Measurements from ENCODE around the gene SPEG. TPM values are rescaled to one million over a fixed set of nuclear protein-coding genes. Genes with fewer than 3 reads are reported as not detected.

Gene SPEG
- total RNA-seq, 1 experiment from 2014 or later: 26.2 TPM

- Histone ChIP-seq H3K36me3 (peaks cover 31% of the 10 kb centered on the region), H3K9me3 (replicated peaks) (no peaks in the 10 kb centered on the region), H3K27ac (no peak overlapping the region), H3K4me1 (peaks cover 6% of the 10 kb centered on the region), H3K4me3 (no peak overlapping the region), H3K27me3 (no peaks in the 10 kb centered on the region)
- no peak for DNase-seq
Measured at GRCh38 chr2:219425238-219426067, 9.2 kb upstream of the SPEG start.

- H3K27me3 ChIP-seq: no peaks in the 10 kb centered on the region
- peaks cover 13% of the 10 kb centered on the region for H3K4me1 ChIP-seq
- H3K4me3 ChIP-seq: no peak overlapping the region
- H3K27ac ChIP-seq: no peak overlapping the region
- H3K9me3 ChIP-seq (replicated peaks): no peaks in the 10 kb centered on the region
- DNase-seq: no peak
- H3K36me3 ChIP-seq: peaks cover 25% of the 10 kb centered on the region
Measured at GRCh38 chr2:219426068-219426443, 8.6 kb upstream of the SPEG start.

GRCh38 chr2:219426534-219427136 lies 8.0 kb upstream of the SPEG start:
- Histone ChIP-seq H3K27ac (no peak overlapping the region), H3K4me1 (peaks cover 14% of the 10 kb centered on the region), H3K27me3 (no peaks in the 10 kb centered on the region), H3K9me3 (replicated peaks) (no peaks in the 10 kb centered on the region), H3K36me3 (peaks cover 23% of the 10 kb centered on the region), H3K4me3 (no peak overlapping the region)
- no peak for DNase-seq

- no peak overlapping the region for H3K27ac ChIP-seq
Measured at GRCh38 chr2:219428469-219428868, 6.2 kb upstream of the SPEG start.

GRCh38 chr2:219429958-219430606 lies 4.6 kb upstream of the SPEG start:
- H3K4me3 ChIP-seq: no peak overlapping the region
- peaks cover 23% of the 10 kb centered on the region for H3K4me1 ChIP-seq
- no peaks in the 10 kb centered on the region for H3K27me3 ChIP-seq
- no peak for DNase-seq
- H3K27ac ChIP-seq: no peak overlapping the region
- H3K9me3 ChIP-seq (replicated peaks): no peaks in the 10 kb centered on the region
- no peaks in the 10 kb centered on the region; the same call in 1 of the 2 replicates for H3K36me3 ChIP-seq

More at GRCh38 chr2:219428469-219428868, 6.2 kb upstream of the SPEG start:
- no peak for DNase-seq
- Histone ChIP-seq H3K4me1 (peaks cover 14% of the 10 kb centered on the region), H3K9me3 (replicated peaks) (no peaks in the 10 kb centered on the region), H3K36me3 (peaks cover 13% of the 10 kb centered on the region), H3K4me3 (no peak overlapping the region), H3K27me3 (no peaks in the 10 kb centered on the region)

GRCh38 chr2:219430633-219431615 lies 3.7 kb upstream of the SPEG start:
- Histone ChIP-seq H3K27me3 (no peaks in the 10 kb centered on the region), H3K4me3 (no peak overlapping the region), H3K27ac (no peak overlapping the region), H3K9me3 (replicated peaks) (no peaks in the 10 kb centered on the region), H3K36me3 (no peaks in the 10 kb centered on the region), H3K4me1 (peaks cover 23% of the 10 kb centered on the region)
- peak; percentile 61 to 80 for DNase-seq

GRCh38 chr2:219433666-219434467 lies 776 bp upstream of the SPEG start:
- DNase-seq: peak; percentile 82 to 91
- Histone ChIP-seq H3K27me3 (no peaks in the 10 kb centered on the region), H3K36me3 (no peaks in the 10 kb centered on the region), H3K4me3 (peak overlapping the region; percentile 48), H3K9me3 (replicated peaks) (no peaks in the 10 kb centered on the region), H3K27ac (peak overlapping the region; percentile 50), H3K4me1 (peaks cover 24% of the 10 kb centered on the region)

- peak overlapping the region; percentile 48 for H3K4me3 ChIP-seq
- H3K9me3 ChIP-seq (replicated peaks): no peaks in the 10 kb centered on the region
- peak overlapping the region; percentile 50 for H3K27ac ChIP-seq
- peak in 1 of 2 experiments; percentile 60 for DNase-seq
- peaks cover 29% of the 10 kb centered on the region for H3K4me1 ChIP-seq
- no peaks in the 10 kb centered on the region for H3K27me3 ChIP-seq
- no peaks in the 10 kb centered on the region for H3K36me3 ChIP-seq
Measured at GRCh38 chr2:219434468-219434717, 250 bp upstream of the SPEG start.

GRCh38 chr2:219435701-219436100 lies 1.1 kb downstream of the SPEG start:
- Histone ChIP-seq H3K4me1 (peaks cover 34% of the 10 kb centered on the region), H3K27me3 (no peaks in the 10 kb centered on the region), H3K27ac (no peak overlapping the region), H3K9me3 (replicated peaks) (no peaks in the 10 kb centered on the region), H3K4me3 (no peak overlapping the region), H3K36me3 (no peaks in the 10 kb centered on the region)
- DNase-seq: no peak

GRCh38 chr2:219436491-219436890 lies 1.8 kb downstream of the SPEG start:
- Histone ChIP-seq H3K4me1 (peaks cover 36% of the 10 kb centered on the region), H3K27ac (no peak overlapping the region), H3K9me3 (replicated peaks) (no peaks in the 10 kb centered on the region), H3K27me3 (no peaks in the 10 kb centered on the region), H3K4me3 (no peak overlapping the region), H3K36me3 (no peaks in the 10 kb centered on the region)
- no peak for DNase-seq

- H3K4me3 ChIP-seq: no peak overlapping the region
- H3K9me3 ChIP-seq (replicated peaks): no peaks in the 10 kb centered on the region
- no peak overlapping the region for H3K27ac ChIP-seq
- no peak for DNase-seq
- peaks cover 36% of the 10 kb centered on the region for H3K4me1 ChIP-seq
- H3K27me3 ChIP-seq: no peaks in the 10 kb centered on the region
- H3K36me3 ChIP-seq: no peaks in the 10 kb centered on the region
Measured at GRCh38 chr2:219437141-219437540, 2.5 kb downstream of the SPEG start.

- H3K27me3 ChIP-seq: no peaks in the 10 kb centered on the region
- no peaks in the 10 kb centered on the region for H3K36me3 ChIP-seq
- no peak overlapping the region for H3K4me3 ChIP-seq
- H3K27ac ChIP-seq: no peak overlapping the region
- DNase-seq: no peak
- no peaks in the 10 kb centered on the region for H3K9me3 ChIP-seq (replicated peaks)
- peaks cover 37% of the 10 kb centered on the region for H3K4me1 ChIP-seq
Measured at GRCh38 chr2:219437690-219438206, 3.1 kb downstream of the SPEG start.

GRCh38 chr2:219438453-219438852 lies 3.8 kb downstream of the SPEG start:
- Histone ChIP-seq H3K4me1 (peaks cover 43% of the 10 kb centered on the region), H3K4me3 (no peak overlapping the region), H3K9me3 (replicated peaks) (no peaks in the 10 kb centered on the region), H3K27ac (no peak overlapping the region; the same call in 1 of the 2 replicates), H3K27me3 (no peaks in the 10 kb centered on the region), H3K36me3 (no peaks in the 10 kb centered on the region)
- DNase-seq: no peak

- Histone ChIP-seq H3K36me3 (no peaks in the 10 kb centered on the region), H3K4me3 (no peak overlapping the region), H3K4me1 (peaks cover 41% of the 10 kb centered on the region), H3K27ac (peak overlapping the region; percentile 31), H3K9me3 (replicated peaks) (no peaks in the 10 kb centered on the region), H3K27me3 (no peaks in the 10 kb centered on the region)
- DNase-seq: peak; percentile 93 to 95
Measured at GRCh38 chr2:219439506-219439905, 4.9 kb downstream of the SPEG start.
